C4-2B (cell line): ENCODE results near the gene WWP2.

Source experiments
- ZFX ChIP-seq: fragments of 450-650 bp; IDR thresholded peaks from 2 replicates; pipeline ENCODE4 v1.6.1; 2017
- TF ChIP-seq, protein P1 (sequence below): fragments of 450-650 bp; conservative IDR thresholded peaks from 2 replicates; pipeline ENCODE4 v1.5.1; 2017; ENCODE audit warnings: mild to moderate bottlenecking

DNA sequence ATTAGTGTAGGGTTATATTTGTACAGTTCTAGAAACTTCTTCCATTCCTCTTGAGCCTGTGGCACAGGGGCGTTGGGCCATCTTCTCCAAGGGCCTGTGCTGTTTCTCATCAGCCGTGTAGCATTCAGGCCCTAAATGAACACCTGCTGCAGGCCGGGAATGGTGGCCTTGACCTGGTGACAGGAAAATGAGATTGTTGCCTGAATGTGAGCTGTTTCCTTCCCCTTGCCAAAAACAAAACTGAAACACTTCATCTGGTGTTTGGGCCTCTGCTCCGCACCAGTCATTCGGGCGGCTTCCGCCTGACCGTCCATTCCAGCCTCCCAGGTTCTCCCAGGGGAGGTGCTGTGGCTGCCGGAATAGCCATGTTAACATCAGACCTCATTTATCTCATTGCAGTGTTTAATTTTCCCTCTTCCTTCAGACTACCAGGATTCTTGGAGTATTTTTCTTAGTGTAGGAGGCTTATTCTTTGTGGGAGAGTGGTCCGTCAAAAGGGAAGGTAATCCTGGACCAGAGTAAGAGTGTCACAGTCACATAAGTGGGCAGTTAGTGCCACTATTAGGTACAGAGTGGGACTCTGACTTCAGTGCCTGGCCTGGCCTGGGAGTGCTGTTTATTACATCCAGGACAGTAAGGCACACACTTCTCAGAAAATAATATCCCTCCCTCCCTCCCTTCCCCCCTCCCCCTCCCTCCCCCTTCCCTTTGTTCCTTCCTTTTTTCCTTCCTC is 61.9 kb downstream of the WWP2 start:
- TF ChIP-seq, protein P1, sequence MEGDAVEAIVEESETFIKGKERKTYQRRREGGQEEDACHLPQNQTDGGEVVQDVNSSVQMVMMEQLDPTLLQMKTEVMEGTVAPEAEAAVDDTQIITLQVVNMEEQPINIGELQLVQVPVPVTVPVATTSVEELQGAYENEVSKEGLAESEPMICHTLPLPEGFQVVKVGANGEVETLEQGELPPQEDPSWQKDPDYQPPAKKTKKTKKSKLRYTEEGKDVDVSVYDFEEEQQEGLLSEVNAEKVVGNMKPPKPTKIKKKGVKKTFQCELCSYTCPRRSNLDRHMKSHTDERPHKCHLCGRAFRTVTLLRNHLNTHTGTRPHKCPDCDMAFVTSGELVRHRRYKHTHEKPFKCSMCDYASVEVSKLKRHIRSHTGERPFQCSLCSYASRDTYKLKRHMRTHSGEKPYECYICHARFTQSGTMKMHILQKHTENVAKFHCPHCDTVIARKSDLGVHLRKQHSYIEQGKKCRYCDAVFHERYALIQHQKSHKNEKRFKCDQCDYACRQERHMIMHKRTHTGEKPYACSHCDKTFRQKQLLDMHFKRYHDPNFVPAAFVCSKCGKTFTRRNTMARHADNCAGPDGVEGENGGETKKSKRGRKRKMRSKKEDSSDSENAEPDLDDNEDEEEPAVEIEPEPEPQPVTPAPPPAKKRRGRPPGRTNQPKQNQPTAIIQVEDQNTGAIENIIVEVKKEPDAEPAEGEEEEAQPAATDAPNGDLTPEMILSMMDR = no peak
- no peak for TF ChIP-seq ZFX
